ENCODE measurements around the gene SLC9B1. TPM values are rescaled to one million over a fixed set of nuclear protein-coding genes. Genes with fewer than 3 reads are reported as not detected.
"Not testable (repeated sequence)": the region's sequence is repeated elsewhere in the genome, so short reads cannot be mapped to it uniquely, and the experiment has no call there.

SLC9B1 gene
- total and polyA plus RNA-seq, 2 of the 8 experiments (the other 6 are each of a cell fraction or from before 2014, with no cell fraction given): 0.08 to 0.19 TPM

GRCh38 chr4:102961813-102962212 lies 57.7 kb downstream of the SLC9B1 start:
- not testable (repeated sequence) for FAIRE-seq; DNase-seq (ENCODE audit: low read depth in 1 of 2, low spot score in 2 of 2)

More at GRCh38 chr4:102961813-102962212, 57.7 kb downstream of the SLC9B1 start:
- H2BK15ac ChIP-seq (ENCODE audit: low read length); H3K56ac ChIP-seq (replicated peaks; ENCODE audit: insufficient read length, low read depth, low read length); H3K14ac ChIP-seq (ENCODE audit: insufficient read length); H2AK5ac ChIP-seq (ENCODE audit: low read depth, low read length); H4K8ac ChIP-seq (ENCODE audit: extremely low read depth, insufficient read depth, low read length); H3K4me2 ChIP-seq (ENCODE audit: insufficient read depth in 1 of 2, low read depth in 2 of 2, low read length in 2 of 2); H2BK20ac ChIP-seq (ENCODE audit: low read length); H3K79me2 ChIP-seq (ENCODE audit: control insufficient read depth in 1 of 2, insufficient read depth in 2 of 2, low read length in 2 of 2); CTCF ChIA-PET (ENCODE audit: partially characterized antibody); POLR2A ChIA-PET (ENCODE audit: partially characterized antibody); H3K18ac ChIP-seq (ENCODE audit: extremely low read depth, low read length); H3K4ac ChIP-seq (replicated peaks; ENCODE audit: insufficient read length, low read depth, low read length); H3K23me2 ChIP-seq (ENCODE audit: low read depth, low read length); H3K4me1 ChIP-seq (replicated peaks in 1 of 4; ENCODE audit: control insufficient read depth in 3 of 4, insufficient read depth in 4 of 4, low read length in 3 of 4); H2BK12ac ChIP-seq (ENCODE audit: low read depth, low read length); H4K5ac ChIP-seq (ENCODE audit: insufficient read length, low read depth, low read length); H2BK120ac ChIP-seq (replicated peaks; ENCODE audit: low read depth, low read length); H3K27ac ChIP-seq (ENCODE audit: low read depth, low read length); H3K9me3 ChIP-seq (ENCODE audit: insufficient read depth in 2 of 2, low read depth in 1 of 2, low read length in 1 of 2); H3K4me3 ChIP-seq (ENCODE audit: extremely low read depth in 1 of 4, insufficient read depth in 2 of 4, low read depth in 3 of 4, low read length in 4 of 4); H3K27me3 ChIP-seq (replicated peaks in 1 of 4; ENCODE audit: control insufficient read depth in 3 of 4, extremely low read depth in 1 of 4, insufficient read depth in 3 of 4, low read length in 3 of 4); H3K36me3 ChIP-seq (ENCODE audit: control insufficient read depth in 2 of 4, insufficient read depth in 4 of 4, low read length in 3 of 4); H2AFZ ChIP-seq (ENCODE audit: low read length); H2BK5ac ChIP-seq (ENCODE audit: low read depth, low read length); H3K79me1 ChIP-seq (ENCODE audit: low read depth, low read length); H3K23ac ChIP-seq (ENCODE audit: insufficient read length); H4K91ac ChIP-seq (replicated peaks; ENCODE audit: insufficient read length, low read length); H4K20me1 ChIP-seq (replicated peaks in 1 of 2; ENCODE audit: control insufficient read depth in 1 of 2, insufficient read depth in 2 of 2, low read length in 2 of 2); H3K9ac ChIP-seq (replicated peaks in 1 of 4; ENCODE audit: extremely low read depth in 1 of 4, low read depth in 3 of 4, low read length in 3 of 4): not testable (repeated sequence)
- 88% methylated on average over 2 of the region's 2 CpGs; no CpG with 5 or more reads in 1 of the 2 experiments for WGBS, 2 experiments (ENCODE audit: extremely low coverage in 1 of 2, insufficient coverage in 1 of 2, insufficient read length in 1 of 2, insufficient replicate concordance in 2 of 2, low coverage in 1 of 2, low lambda C conversion rate in 2 of 2, missing lambda C conversion rate in 1 of 2)

Data from H1 (cell line).